Lung (tissue), 12 donors: ENCODE data around the gene GALR3. TPM values are rescaled to one million over a fixed set of nuclear protein-coding genes. Genes with fewer than 3 reads are reported as not detected.
A peak's percentile ranks its signal among the peaks of the same experiment; 100 is the strongest.

ENCODE experiments used
- ATAC-seq: fragments of 200-7000 bp; cut with Tn5 transposase; one replicate; pipeline ENCODE4 v1.9.1; 2020; ENCODE audit warnings: moderate number of reproducible peaks; ENCODE audit not compliant: insufficient read depth, low FRiP score
- DNase-seq, 3 donors: peaks; one replicate each; pipeline ENCODE4 v3.0.0-alpha.2; 2013 to 2017
- H3K27ac ChIP-seq, 2 donors: one replicate each; pipeline ENCODE4 v1.5.1; 2013; ENCODE audit warnings: mild to moderate bottlenecking in 2 of 2, moderate library complexity in 2 of 2, control low read depth in 1 of 2, inconsistent platforms in 1 of 2, low read depth in 1 of 2, low read length in 1 of 2
- H3K27me3 ChIP-seq, 3 donors: one replicate each; pipeline ENCODE4 v1.5.1; 2013; ENCODE audit warnings: low read length in 2 of 3; ENCODE audit not compliant: control insufficient read depth in 3 of 3, insufficient read depth in 3 of 3
- H3K36me3 ChIP-seq, 4 donors: one replicate each; pipeline ENCODE4 v1.5.1; 2013; ENCODE audit warnings: low read length in 4 of 4, mild to moderate bottlenecking in 1 of 4, moderate library complexity in 1 of 4; ENCODE audit not compliant: control insufficient read depth in 4 of 4, insufficient read depth in 4 of 4
- H3K4me1 ChIP-seq, 5 donors: one replicate each; pipeline ENCODE4 v1.5.1; 2013; ENCODE audit warnings: low read length in 5 of 5, mild to moderate bottlenecking in 2 of 5, moderate library complexity in 1 of 5; ENCODE audit not compliant: control insufficient read depth in 5 of 5, insufficient read depth in 5 of 5
- H3K4me3 ChIP-seq: one replicate; pipeline ENCODE4 v1.5.1; 2013; ENCODE audit warnings: mild to moderate bottlenecking, control low read depth, moderate library complexity
- H3K9ac ChIP-seq, 2 donors: one replicate each; pipeline ENCODE4 v1.5.1; 2013; ENCODE audit warnings: low read length in 2 of 2, control low read depth in 1 of 2; ENCODE audit not compliant: insufficient read depth in 1 of 2
- H3K9me3 ChIP-seq, 4 donors: one replicate each; pipeline ENCODE4 v1.5.1; 2013; ENCODE audit warnings: low read length in 3 of 4, mild to moderate bottlenecking in 1 of 4, moderate library complexity in 1 of 4; ENCODE audit not compliant: control insufficient read depth in 4 of 4, insufficient read depth in 3 of 4
- WGBS, 2 donors: extraction: QIAGEN DNeasy Blood & Tissue Kit; methylation state at CpG; one replicate each; pipeline ENCODE4 v1.1.7; 2013; 5-methylcytosine and 5-hydroxymethylcytosine counted together
- polyA plus RNA-seq, 2 donors: library from polyadenylated mRNA; stranded (reverse); fragments of 200-250 nt; gene quantifications; one replicate each; pipeline ENCODE4 v1.2.1, GENCODE V29; 2013
- total RNA-seq, 2 donors: library from RNA; depleted of rRNA in 1 of 2; stranded (reverse); fragments of >200 nt in 1 of 2; gene quantifications; one replicate each; pipeline ENCODE4 v1.2.1, GENCODE V29; 2014 to 2021
- TF ChIP-seq, protein P1 (sequence below): IDR thresholded peaks from 2 replicates; pipeline ENCODE4 v1.5.1; 2012; ENCODE audit warnings: mild to moderate bottlenecking; ENCODE audit errors: control extremely low read depth, extremely low read depth
- donor health status: control.
- donor health status: control.
- donor health status: Bipolar disorder and iron deficiency.
- donor health status: healthy.
- donor health status: DM: yes; HTN: yes; CAD: no.

GALR3 gene
- total and polyA plus RNA-seq, 4 donors: not detected

- peak within 1 kb of the TSS; percentile 74 to 90 for H3K27ac ChIP-seq
- H3K4me3 ChIP-seq: peak within 1 kb of the TSS; percentile 39
- DNase-seq (peak; percentile 97 to 99 (median 98)), ATAC-seq (peak; percentile 90)
- H3K9ac ChIP-seq: peak within 1 kb of the TSS; percentile 43 to 89
- no peaks in the 10 kb centered on the region for H3K9me3 ChIP-seq
- TF ChIP-seq, protein P1, sequence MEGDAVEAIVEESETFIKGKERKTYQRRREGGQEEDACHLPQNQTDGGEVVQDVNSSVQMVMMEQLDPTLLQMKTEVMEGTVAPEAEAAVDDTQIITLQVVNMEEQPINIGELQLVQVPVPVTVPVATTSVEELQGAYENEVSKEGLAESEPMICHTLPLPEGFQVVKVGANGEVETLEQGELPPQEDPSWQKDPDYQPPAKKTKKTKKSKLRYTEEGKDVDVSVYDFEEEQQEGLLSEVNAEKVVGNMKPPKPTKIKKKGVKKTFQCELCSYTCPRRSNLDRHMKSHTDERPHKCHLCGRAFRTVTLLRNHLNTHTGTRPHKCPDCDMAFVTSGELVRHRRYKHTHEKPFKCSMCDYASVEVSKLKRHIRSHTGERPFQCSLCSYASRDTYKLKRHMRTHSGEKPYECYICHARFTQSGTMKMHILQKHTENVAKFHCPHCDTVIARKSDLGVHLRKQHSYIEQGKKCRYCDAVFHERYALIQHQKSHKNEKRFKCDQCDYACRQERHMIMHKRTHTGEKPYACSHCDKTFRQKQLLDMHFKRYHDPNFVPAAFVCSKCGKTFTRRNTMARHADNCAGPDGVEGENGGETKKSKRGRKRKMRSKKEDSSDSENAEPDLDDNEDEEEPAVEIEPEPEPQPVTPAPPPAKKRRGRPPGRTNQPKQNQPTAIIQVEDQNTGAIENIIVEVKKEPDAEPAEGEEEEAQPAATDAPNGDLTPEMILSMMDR: no peak
- H3K27me3 ChIP-seq: no peaks in the 10 kb centered on the region
- peaks cover 0 to 5% (median 0%) of the 10 kb centered on the region in 4 donors for H3K36me3 ChIP-seq
- WGBS, 2 donors: 0 to 1% methylated on average over 66 to 73 of the region's 73 CpGs
- peaks cover 0 to 32% (median 13%) of the 10 kb centered on the region in 5 donors for H3K4me1 ChIP-seq
Observed at GRCh38 chr22:37807410-37808293, 15.5 kb upstream of the GALR3 start, which contains the start of gene GCAT. Gene GCAT (plus strand): TSS chr22:37807934. CDS start chr22:37807968, 34 bp downstream.

GRCh38 chr22:37808294-37808657 lies 14.9 kb upstream of the GALR3 start:
- ATAC-seq: no peak
- Histone ChIP-seq H3K27me3 (no peaks in the 10 kb centered on the region), H3K4me1 (peaks cover 0 to 26% (median 10%) of the 10 kb centered on the region in 5 donors), H3K4me3 (peak overlapping the region; percentile 6), H3K9ac (peak overlapping the region; percentile 16 to 67), H3K36me3 (peaks cover 0 to 5% (median 0%) of the 10 kb centered on the region in 4 donors), H3K27ac (peak overlapping the region; percentile 21 to 71), H3K9me3 (no peaks in the 10 kb centered on the region)
- TF ChIP-seq, protein P1: no peak
- WGBS, 2 donors: 8 to 9% methylated on average over 8 of the region's 8 CpGs
- no peak for DNase-seq

- no peak for ATAC-seq
- 93 to 96% methylated on average over 5 of the region's 5 CpGs for WGBS, 2 donors
- peaks cover 0 to 14% (median 10%) of the 10 kb centered on the region in 5 donors for H3K4me1 ChIP-seq
- no peaks in the 10 kb centered on the region for H3K27me3 ChIP-seq
- peaks cover 0 to 9% (median 0%) of the 10 kb centered on the region in 4 donors for H3K36me3 ChIP-seq
- H3K27ac ChIP-seq: no peak overlapping the region
- no peak overlapping the region for H3K4me3 ChIP-seq
- TF ChIP-seq, protein P1: no peak
- H3K9me3 ChIP-seq: no peaks in the 10 kb centered on the region
- no peak for DNase-seq
- no peak overlapping the region for H3K9ac ChIP-seq
Observed at GRCh38 chr22:37809672-37810333, 13.4 kb upstream of the GALR3 start.
